NCI-H1048 (cell line): ENCODE results near the gene MAT2B.

Experiments used
- DNase-seq: peaks from one replicate; lab custom pipeline; 2025; lab: John Stamatoyannopoulos, UW

The MAT2B gene

DNA sequence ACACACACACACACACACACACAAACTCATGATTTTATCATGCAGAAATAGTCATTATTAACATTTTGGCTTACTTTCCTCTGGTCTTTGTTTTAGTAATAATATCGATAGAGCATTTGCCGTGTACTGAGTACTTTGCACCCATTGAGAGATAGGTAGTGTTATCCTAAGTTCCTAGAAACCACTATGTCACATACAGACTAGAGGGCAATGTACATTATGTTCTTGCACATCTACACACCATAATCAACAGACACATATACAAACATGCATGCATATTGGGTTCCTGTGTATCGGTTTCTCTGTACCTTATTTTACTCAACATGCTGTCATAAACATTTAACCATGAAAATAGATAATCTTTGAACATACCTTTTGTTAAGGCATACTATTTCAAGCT is 45.7 kb downstream of the MAT2B start:
- DNase-seq: no peak

DNA sequence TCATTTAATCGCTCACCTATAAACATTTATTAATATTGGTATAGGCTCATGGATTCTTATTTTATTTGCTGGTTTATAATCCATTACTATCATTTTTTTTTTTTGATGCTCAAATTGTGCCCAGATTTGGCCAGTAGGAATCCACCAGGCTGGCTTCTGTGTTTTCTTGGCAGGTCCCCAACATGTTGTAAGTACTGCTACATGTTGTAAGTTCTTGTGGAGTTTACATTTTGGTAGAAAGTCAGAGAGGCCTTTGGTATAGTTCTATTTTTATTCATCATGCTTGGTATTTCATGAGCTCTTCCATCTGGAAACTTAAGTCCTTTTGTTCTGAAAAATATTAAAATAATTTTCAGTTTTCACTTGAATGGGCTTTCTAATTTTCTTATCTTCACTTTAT is 47.1 kb downstream of the MAT2B start:
- DNase-seq: no peak

DNA sequence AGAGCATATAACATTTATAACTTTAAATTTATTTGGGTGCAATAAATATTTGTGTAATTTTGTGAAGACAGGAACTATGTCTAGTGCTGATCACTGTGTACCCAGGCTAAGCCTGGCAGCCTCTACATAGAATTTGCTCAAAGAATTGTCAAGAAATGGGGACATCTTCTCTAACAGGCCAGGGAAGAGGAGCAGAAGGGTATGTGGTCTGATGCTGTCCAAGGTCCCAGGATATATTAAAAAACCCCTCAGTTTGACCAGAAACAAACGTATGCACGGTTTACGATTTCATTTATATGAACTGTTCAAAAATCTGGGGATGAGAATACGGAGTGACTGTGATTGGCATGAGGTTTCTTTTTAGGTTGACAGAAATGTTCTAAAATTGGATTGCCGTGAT is 55.9 kb downstream of the MAT2B start:
- no peak for DNase-seq

DNA sequence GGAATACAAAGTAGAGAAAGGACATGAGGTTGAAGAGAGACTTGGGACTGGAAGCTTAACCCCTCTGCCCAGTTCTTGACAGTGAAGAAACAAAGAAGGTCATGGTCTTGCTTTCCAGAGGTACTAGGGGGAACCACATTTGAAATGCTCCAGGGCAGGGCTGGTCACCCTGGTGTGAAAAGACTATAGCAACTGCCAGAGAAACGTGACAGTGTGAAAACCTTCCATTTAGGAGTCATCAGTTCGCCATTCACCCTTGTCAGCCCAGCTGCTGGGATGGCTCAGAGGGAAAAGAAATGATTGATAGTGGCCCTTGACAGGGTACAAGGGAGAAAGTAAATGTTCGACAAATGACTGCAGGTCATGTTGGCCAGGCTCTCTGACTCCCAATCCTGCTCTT is 56.7 kb downstream of the MAT2B start:
- no peak for DNase-seq

DNA sequence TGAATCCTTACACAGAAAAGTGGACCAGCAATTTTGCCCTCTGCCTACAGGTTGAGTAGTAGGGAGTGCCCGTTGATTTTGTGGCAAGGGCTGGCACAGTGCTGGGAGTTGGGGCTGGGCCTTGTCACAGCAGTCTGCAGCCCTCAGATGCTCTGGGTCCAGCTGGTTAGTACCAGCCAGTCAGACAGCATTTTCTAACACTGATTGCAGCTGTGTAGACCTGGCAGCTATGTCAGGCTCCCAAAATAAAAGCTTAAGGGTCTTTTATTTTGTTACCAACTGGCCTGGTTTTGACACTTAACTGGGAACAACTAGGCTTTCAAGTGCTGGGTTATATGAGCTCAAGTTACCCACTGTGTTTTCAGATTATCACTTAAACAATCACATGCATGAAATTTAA is 57.7 kb downstream of the MAT2B start:
- DNase-seq: no peak

DNA sequence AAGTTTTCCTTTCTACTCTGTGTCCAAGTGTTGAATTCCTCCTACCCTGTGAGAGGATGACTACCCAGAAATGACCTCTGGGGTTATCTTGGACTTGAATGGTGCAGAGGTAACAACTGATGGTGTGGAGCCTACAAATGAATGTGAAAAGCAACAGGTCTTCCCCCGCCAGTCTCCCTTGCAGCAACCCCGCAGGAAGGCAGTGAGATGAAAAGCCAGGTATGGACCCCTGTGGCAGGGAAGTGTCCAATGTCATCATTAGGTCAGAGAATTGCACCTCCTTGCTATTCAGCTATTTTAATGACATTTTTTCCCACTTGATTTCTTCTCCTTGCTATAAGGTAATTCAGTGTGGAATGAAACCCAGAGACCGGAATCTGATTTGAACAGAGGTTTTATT is 58.5 kb downstream of the MAT2B start:
- DNase-seq: no peak

DNA sequence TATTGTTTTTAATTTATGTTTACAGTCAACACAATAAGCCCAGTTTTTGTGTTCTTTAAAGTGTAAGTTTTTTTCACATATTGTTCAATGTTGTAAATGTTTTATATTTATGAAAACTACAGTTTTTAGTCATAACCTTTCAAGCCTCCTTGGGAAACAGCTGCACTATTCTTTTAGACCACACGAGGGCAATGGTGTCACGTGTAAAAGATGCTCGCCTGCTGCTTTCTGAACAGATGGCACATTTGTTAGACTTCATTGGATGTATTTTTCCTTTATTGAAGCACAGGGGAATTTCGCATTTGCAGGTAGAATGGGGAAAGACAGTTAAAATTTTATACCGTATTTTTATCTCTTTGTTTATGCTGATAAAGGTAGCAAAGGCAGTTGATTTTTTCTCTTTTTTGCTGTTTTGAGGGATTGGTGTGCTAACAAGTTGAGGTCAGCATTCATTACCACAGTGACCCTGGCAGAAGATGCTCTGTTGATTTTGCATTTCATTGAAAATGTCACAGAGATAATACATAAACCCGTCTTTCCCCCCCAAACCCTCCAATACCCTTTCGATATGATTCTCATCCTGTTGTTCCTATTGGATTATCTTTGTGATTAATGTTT is 59.0 kb downstream of the MAT2B start:
- no peak for DNase-seq

DNA sequence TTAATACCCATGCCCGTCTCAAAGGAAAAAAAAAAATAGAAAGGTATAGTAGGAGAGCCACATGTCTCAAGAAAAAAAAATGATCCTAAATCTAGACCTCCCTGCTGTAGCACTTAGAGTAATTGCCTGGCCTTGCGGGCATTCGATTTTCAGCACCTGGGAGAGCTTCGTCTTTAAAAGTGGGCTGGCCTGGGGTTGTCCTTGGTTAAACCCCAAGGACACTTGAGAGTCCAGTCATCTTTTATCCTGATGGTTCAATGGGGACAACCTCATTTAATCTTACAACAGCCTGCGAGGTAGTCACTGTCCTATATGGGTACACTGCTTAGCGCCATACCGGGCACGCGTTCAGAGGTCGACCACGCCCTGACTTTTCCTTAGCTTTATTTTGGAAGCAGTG is 60.1 kb downstream of the MAT2B start:
- no peak for DNase-seq

DNA sequence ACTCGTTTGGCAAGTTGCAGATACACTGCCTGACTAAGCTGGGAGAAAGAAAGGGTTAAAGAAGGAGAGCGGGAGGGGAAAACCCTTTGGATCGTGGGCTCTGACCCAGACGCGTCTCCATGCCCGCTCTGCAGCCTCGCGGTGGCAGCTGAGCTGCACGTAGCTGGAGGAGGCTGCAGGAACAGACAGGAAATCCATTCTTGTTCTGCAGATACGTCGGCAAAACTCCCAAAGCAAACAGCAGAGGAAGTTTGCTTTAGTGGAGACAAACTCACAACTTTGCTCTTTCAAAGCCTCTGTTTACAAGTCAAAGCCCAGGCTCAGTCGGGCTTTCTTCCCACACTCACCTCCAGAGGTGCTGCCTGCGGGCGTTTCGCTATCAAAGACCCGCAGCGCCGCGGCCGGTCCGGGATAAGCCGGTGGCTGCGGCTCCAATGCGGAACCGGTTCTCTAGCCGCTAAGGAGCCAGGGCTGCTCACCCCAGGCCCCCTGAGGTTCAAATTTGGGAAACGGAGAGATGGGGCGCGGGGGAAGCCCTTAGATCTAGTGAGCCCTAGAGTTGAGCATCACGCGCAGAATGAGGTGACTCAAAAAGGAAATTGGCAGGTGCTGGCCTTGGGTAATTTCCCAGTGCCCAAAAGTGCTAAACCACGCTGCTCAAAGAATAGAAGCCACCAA is 60.7 kb downstream of the MAT2B start:
- no peak for DNase-seq

DNA sequence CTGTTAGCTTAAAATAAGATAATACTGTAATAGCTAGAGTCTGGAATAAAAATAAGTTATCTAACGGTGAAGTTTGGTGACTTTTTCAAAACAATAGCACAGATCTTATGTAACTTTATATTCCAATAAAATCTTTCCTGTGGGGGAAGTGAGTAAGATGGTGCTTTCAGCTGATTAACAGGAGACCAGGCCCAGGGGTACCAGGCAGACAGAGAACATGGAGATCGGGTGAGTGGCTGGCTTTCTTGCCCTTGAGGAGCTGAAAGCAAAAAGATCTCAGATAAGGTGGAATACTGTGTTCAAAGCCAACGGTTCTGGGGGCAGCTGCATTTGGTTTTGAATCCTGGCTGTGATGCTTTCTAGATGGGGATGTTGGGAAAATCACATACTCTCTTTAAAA is 61.3 kb downstream of the MAT2B start:
- DNase-seq: no peak

DNA sequence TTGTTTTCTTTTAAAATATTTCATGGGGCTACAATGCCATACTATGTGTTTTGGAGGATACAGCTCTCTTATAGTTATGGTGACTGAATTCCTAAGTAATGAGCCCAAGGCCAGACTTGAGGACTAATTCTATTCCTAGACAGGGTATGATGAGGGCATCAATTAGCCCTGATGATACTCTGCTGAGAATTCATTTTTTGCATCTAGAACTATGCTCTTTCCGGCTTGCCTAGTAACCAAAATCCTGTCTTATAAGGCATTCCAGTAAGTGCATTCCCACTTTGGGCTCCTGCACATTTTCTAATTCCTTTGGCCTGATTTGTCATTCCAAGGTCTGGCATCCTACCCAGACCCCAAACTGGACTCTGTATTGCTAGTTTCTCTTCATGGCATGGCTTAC is 62.4 kb downstream of the MAT2B start:
- DNase-seq: no peak
